Superior temporal gyrus (tissue), 1 donor: ENCODE measurements around the gene NFE2L2.
"Not testable (repeated sequence)": the region's sequence is repeated elsewhere in the genome, so short reads cannot be mapped to it uniquely, and the experiment has no call there.

ENCODE experiments used
- DNase-seq: peaks from one replicate; pipeline ENCODE4 v3.0.0-alpha.2; 2016; ENCODE audit errors: extremely low spot score

Gene NFE2L2

GRCh38 chr2:177237932-177238331, 26.6 kb downstream of the NFE2L2 start:
- no peak for DNase-seq

DNA sequence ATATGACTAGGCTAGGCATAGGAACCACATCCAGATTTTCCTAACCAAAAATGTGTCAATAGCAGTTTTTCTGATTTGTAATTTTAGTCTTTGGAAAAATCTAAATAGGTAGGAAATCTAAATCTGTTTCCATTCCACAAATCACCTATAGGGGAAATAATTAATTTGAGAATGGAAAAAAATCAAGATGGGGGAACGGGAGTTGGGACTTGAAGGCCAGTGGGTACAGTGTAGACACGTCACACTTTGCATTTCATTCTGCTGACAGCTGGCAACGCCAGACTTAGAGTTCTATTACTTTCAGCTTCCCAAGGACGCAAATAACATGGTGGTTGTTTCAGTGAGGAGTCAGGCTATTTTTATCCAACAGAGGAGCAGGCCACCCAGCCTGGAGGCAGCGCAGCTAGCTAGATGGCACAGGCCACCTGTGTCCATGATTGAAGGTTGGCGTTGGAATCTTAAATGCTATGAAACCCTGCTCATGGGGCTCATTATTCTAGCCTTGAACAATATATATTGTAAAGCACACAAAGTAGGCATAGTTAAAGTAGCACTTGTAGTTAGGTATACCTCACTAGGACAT, 28.6 kb downstream of the NFE2L2 start:
- DNase-seq = no peak

DNA sequence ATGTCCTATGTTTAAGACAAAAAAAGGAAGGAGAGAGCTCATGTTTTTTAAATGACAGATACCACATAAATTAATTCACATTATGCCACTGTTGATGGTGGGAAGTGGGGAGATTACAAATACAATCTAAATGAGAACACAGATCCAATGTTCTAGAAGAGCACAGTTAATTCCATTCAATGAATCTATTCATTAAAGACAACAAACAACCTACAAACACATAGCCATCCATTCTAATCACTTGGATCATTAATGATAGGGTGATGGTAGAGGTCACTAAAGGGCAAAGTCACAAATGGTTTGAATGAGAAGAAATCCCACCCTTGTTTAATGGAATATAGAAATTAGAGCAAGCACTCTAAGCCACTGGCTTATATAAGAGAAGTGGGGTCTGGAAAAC, 30.3 kb downstream of the NFE2L2 start:
- no peak for DNase-seq

DNA sequence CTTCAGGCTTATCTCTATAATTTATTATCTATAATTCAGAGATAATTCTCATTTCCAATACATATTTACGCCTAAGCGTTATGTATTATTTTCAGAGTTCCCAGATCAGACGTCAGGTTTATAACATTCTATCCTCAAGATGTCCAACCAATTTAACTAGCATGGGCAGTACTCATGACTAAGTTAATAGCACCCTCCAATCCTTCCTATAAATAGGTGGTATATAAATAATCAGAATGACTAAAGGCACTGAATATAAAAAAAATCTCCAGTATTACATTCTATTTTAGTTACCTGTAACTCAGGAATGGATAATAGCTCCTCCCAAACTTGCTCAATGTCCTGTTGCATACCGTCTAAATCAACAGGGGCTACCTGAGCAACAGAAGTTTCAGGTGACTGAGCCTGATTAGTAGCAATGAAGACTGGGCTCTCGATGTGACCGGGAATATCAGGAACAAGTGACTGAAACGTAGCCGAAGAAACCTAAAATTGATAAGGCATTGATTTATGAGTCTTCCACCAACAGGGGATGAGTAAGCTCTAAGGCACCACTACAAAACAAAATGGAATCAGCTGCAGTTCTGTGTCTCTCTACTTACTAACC, 32.3 kb downstream of the NFE2L2 start:
- DNase-seq = peak; percentile 11

GRCh38 chr2:177231270-177231669, 33.3 kb downstream of the NFE2L2 start:
- no peak for DNase-seq

GRCh38 chr2:177229442-177230242, 34.9 kb downstream of the NFE2L2 start:
- no peak for DNase-seq

DNA sequence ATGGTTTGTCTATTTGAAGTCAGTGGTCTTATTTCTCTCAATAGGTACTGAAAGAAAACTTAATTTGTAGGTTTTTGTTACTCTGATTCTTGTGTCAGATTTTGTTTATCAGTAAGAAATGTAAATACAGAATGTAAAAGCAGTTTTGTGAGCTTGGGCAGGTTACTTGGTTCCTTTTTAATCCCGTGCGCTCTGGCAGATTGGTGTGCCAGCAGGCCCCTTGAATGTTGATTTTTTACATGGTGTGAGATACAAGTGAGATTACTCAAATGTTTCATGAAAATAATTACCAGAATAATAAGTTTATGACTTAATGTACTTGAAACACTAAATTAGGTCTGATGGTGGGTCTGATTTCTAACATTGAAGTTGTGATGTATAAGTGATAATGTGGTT, 38.6 kb downstream of the NFE2L2 start:
- no peak for DNase-seq

DNA sequence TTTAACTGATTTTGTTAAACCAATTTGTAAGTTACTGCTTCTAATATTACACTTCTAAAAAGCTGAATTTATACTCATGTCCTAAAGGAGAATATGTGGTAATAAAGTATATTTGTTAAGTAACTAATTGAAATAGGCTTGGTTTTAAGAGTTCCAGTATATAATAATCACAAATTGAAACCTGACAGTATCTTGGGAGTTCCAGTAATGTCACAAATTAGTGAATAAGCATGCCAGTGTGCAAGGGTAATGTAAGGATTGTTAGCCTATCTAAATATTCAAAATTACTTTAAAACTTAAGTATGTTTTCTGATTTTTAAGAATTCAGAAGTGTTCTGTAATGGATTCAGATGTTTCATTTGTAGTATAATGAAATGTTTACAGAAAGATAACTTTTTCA, 41.1 kb downstream of the NFE2L2 start:
- not testable (repeated sequence) for DNase-seq

DNA sequence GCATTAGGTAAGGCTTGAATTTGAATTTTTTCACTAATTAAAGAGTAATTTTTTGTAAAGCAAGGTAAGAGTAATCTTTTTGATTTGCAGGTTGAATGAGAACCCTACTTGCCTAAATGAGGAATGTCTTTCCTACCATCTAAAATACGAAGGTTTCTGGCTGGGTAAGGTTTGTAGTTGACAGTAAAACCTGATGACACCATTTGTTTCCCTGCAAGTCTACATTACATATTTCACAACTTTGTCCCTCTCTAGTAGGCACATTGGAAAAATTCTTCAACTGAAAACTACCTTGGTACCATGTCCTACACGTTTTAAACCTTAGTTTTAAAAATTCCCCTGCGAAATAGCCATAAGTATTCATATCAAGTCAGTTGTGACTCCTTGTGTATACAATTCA, 42.6 kb downstream of the NFE2L2 start:
- DNase-seq = no peak

- DNase-seq = no peak
These were observed 43.0 kb downstream of the NFE2L2 start for GRCh38 chr2:177221534-177221933.

GRCh38 chr2:177219787-177220186, 44.7 kb downstream of the NFE2L2 start:
- not testable (repeated sequence) for DNase-seq

DNA sequence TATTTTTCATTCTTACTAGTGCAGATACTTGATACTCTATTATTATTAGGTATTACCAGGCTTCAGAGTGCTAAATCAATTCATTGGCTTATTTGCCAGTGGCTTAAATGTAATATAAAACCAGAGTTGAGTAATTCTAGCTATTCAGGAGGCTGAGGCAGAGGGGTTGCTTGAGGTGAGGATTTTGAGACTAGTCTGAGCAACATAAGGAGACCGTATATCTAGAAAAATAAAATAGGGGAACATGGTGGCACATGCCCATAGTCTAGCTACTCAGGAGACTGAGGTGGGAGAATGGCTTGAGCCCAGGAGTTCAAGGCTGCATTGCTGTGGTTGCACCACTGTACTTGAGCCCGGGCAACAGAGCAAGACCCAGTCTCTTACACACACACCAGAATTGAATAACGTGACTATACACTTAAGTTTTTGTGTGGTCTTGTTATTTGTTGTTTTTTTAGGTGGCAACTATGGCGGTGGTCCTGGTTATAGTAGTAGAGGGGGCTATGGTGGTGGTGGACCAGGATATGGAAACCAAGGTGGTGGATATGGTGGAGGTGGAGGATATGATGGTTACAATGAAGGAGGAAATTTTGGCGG, 47.2 kb downstream of the NFE2L2 start:
- no peak for DNase-seq

DNA sequence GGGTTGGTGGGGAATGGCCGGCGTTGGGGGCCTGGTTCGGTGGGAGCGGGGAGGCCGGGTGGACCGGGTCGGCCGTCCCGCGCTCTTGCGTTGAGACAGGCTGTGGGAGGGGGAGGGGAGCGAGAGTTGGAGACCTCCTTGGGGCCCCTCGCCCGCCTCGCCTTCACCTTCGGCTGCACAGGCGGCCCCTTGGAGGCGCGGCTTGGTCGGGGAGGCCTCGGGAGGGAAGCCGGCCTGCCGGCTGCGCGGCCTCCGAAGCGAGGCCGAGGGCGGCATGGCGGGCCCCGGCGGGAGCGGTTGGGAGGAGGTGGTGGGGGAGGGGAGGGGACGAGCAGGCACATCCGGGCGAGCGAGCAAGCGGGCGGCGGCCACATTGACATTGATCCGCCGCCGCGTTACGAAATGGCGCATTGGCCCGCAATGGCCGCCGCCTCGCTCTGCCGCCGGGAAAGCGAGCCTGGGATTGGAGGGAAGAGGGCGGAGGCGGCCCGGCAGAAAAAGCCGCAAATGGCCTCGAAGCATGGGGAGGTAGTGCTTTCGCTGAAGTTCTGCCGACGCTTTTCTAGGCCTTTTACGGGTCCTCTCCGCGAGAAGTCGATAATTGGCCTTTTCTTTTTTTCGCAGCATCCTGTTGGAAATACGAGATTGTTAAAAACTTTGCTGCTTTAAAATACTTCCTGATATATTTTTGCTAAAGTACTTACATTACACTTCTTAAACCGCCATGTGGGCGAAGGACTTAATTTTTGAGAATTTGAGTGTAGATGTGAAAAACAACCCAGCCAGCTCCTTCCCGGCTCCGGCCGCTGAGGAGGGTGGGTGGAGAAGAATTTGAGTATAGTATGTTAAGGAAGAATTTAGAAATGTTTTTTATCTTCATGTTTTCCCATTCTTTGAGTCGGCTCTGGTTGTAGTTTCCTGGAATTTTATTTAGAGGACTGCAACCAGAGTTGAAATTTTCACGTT, 51.4 kb downstream of the NFE2L2 start:
- DNase-seq = peak; percentile 75

DNA sequence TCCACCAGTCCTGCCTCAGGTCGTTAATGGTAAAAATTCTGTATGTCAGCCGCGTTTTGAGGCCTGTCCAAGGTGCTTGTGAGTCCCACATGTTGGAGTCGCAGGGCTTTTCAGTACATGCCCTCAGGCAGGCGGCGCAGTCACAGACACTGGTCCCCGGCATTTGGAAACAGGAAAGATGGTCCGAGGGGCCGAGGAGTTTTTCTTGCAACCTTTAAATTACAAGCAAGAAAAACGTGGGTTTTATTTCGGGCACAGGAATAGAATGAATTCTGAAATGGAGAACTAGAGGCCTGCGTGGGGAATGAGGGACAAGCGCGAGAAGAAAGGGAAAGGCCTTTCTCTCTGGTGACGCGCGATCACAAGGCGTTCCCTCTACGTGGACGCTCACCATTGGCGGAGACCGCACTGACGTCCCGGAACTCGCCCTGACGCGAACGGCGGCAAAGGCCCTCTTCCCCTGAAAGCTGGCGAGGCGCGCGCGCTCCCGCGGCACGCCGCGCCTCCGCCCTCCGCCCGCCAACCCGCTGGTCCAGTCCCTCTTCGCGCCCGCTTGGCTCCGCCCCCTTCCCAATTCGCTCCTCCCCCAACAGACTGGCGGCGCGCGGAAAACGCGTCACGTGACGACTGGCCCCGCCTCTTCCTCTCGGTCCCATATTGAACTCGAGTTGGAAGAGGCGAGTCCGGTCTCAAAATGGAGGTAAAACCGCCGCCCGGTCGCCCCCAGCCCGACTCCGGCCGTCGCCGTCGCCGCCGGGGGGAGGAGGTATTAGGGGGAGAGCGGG, 52.2 kb downstream of the NFE2L2 start, which contains the start of gene HNRNPA3:
Gene HNRNPA3, plus strand, starts transcription at position 689 of the 785 bp plus-strand sequence. Its CDS starts 6 bp downstream, at position 695.
- peak; percentile 99 for DNase-seq

- DNase-seq = no peak
These were observed 52.9 kb downstream of the NFE2L2 start for GRCh38 chr2:177211576-177212105.

GRCh38 chr2:177211169-177211568, 53.4 kb downstream of the NFE2L2 start:
- no peak for DNase-seq

DNA sequence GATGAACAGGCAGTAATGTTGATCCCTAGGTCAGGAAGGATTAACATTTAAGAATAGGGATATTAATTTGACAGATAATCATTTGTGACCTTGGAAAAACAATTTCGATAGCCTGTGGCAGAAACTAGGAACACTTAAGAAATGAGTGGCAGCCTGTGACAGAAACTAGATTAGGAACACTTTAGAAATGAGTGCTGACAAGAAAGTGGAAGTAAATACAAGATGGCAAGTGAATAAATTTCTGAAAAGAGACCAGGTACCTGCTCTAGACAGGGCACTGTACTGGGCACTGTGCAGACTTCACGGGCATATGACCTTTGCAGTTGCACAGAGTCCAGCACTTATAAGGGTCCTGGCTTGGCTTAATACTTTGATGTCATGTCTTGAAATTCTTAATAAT, 57.4 kb downstream of the NFE2L2 start:
- no peak for DNase-seq

DNA sequence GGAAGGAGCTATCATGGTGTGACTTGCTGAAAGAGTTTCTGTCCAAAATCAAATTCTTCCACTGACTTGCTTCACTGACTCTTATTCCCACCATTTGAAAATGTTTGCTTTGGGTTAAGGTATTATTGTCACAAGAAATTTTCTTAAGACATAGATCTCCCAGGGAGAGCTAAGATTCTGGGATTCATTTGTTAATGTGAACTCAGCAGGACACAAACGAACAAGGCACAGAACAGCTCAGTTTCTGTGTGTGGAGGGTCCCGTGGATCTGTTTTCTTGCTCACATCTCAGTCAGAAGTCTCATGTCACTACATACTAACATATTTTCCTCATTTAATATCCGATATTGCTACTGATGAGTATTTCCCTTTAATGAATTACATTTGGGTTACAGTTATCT, 60.1 kb downstream of the NFE2L2 start:
- DNase-seq = no peak

GRCh38 chr2:177201919-177202346, 62.6 kb downstream of the NFE2L2 start:
- DNase-seq = no peak

- not testable (repeated sequence) for DNase-seq
These were observed 64.1 kb downstream of the NFE2L2 start for GRCh38 chr2:177200419-177200818.
